GM18517 (cell line): ENCODE data around the gene MRPL2.
A peak's percentile ranks its signal among the peaks of the same experiment; 100 is the strongest.

Experiments
- ATAC-seq: cut with Tn5 transposase; IDR thresholded peaks from one replicate; pipeline ENCODE4 v1.9.1; 2021; ENCODE audit warnings: mild to moderate bottlenecking, moderate library complexity; ENCODE audit not compliant: unreplicated experiment

The MRPL2 gene

DNA sequence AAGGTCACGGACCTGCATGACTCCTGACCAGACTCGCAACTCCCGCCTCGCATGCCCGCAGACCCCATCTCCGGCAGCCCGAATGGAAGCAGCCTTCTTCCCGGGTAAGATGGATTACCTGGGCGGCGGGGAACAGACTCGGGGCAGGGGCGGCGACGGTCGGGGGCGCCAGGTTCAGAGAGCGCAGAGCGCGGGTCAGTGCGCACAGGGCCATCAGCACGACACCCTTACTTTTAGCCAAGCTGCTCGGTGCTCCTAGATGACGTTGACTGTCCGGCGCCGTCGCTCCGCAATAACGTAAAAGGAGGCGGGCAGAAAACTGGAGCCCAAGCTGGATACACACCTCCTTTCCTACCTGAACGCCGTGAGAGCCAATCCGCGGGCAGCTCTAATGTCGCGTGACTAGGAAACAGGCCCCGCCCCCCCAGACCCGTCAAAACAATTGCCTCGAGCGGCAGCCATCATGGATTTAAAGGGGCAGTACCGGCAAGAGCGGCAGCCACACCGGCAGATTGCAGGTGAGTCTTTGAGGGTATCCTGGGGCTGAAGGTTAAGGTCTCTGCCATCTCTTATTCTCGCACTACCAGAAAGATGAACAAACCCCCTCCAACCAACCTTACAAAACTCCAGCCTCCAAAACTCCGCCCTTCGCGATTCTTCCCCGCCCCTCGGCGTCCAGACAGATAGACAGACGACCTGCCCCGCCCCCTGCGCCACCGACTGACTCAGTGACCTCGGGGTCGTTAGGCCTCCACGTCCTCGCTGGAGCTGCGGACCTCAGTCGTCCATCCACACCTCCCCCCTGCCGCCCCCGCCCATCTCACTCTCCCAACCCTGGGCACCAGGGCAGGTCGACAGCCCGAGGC, at the start of gene MRPL2, which contains the start of gene KLC4:
MRPL2 (minus strand) TSS at position 267 of the 866 bp plus-strand sequence; CDS start at position 214, 53 bp downstream.
KLC4 (plus strand) TSS at position 464 of the 866 bp plus-strand sequence. CDS start 1,705 bp downstream, outside the sequence.
- ATAC-seq = peak; percentile 90

DNA sequence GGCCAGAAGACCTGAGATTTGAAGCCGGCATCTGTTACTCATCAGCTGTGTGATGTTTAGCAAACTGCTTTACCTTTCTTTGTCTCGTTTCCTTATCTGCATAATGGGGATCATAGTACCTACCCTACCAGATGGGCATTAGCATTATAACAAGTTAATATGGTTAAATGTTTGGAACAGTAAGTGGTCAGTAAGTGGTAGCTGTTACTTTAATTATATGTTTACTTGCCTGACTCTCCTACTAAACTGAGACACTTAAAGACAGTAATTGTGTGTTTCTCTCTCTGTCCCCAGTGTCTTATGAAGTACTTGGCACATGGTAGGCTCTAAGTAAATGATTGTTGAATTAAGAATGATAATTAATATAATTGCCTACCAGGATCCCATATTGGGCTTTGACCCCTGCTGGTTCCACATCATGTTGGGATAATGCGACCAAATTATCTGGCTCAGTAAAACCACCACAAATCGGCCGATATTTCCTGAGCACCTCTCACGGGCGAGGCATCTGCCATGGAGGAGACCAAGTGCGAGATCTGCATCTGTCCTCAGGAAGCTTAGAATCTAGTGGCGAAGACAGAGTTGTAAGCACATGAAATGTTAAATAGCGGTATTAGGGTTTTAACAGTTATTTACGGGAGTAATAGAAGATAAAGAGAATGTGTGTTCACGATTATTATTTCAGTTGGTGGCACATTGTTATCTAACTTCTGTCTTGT, 48.3 kb upstream of the MRPL2 start:
- ATAC-seq = no peak

DNA sequence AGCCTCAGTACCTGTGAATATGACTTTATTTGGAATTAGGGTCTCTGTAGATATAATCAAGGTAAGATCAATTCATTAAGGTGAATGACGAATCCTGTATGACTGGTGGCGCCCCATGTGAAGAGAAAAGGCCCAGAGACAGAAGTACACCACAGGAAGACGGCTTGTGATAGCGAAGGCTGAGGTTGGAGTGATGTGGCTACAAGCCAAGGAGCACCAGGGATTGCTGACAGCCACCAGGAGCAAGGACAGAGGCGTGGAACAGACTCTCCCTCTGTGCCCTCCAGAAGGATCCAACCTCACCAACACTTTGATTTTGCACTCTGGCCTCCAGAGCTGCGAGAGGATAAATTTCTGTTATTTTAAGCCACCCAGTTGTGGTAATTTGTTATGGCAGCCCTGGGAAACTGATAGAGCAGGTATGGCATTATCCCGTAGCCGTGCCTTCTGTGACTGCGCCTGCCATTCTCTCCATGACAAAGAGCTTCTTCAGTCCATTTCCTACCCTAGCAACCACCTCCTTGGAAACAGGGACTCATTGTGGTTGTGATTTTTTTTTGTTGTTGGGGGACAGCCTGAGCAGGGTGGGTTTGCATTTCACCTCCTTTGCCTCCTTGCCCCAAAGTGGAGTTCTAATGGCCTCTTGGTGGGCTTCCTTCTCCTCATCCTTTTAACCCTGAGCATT, 46.4 kb upstream of the MRPL2 start:
- ATAC-seq = no peak

DNA sequence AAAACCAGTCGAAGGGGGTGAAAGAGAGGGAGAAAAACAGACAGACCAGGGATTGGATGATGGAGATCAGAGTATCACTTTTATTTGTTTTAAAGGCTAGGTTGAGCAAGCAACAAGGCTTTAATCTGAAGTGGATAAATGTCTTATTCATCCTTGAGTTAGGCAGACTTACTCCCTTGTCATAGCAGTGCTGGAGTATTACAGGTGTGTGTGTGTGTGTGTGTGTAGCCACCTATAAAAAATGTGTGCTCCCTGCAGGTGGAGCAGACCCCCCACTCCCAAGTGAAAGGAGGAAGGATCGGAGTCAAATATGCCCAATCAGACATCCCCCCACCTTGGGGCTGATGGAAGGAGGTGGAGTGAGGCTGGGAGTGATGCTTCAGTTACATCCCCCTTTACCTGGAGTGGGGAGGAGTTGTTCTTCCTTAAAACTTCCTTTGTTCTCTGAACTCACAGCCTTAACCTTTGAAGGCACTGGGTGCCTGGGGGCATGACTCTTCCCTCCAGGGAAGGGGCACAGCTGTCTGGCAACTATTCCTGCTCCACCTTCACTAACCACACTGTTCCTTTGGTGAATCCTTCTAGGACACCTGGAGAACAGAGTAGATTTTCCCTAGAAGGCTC, 44.1 kb upstream of the MRPL2 start:
- no peak for ATAC-seq

DNA sequence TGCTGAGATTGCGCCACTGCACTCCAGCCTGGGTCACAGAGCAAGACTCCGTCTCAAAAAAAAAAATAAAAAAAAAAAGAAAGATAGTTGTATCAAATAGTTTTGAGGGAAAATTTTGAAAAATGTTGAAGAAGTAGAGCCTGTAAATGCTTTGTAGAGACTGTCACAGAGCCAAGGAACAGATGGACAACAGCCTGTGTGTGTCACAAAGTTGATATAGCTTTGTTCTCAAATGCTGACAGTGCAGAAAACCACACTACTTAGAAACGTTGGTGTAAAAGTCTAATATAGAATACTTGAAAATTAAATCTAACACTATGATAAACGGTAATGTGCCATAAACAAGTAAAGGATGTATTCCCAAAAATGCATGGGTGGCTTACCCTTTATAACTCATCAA, 42.3 kb upstream of the MRPL2 start:
- no peak for ATAC-seq

DNA sequence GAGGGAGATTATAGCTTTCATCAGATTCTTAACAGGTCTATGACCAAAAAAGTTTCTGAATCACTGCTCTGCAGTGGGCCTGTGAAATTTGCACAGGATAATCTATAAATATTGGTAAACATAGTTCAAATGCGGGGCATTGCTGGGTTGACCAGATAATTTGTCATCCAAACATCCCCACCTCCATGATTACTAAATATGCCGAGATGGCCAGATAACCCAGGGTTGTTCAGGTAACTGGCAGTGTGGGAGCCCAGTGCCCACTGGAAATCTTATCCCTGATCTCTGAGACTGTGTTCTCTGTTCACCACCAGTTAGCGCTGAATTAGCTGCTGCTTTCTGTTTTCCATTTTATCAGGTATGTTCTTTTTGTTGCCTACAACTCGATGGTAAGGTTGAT, 38.3 kb upstream of the MRPL2 start:
- ATAC-seq = no peak

DNA sequence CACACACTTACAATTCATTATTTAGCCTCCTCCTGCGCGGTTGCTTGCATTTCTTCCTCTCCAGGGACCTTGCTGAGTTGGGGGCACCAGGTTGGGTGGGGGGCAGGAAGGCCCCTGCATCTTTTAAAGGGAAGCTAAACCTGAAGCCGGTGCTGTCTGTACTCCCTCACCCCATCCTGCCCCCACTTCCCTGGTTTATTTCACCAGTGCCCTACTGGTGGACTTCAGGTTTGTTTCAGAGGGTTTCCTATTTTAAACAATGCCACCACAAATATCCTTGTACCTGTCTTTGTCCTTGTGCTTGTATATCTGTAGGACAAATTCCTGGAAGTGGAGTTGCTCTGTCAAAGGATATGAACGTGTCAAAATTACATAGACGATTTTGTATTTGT, 37.9 kb upstream of the MRPL2 start:
- no peak for ATAC-seq

DNA sequence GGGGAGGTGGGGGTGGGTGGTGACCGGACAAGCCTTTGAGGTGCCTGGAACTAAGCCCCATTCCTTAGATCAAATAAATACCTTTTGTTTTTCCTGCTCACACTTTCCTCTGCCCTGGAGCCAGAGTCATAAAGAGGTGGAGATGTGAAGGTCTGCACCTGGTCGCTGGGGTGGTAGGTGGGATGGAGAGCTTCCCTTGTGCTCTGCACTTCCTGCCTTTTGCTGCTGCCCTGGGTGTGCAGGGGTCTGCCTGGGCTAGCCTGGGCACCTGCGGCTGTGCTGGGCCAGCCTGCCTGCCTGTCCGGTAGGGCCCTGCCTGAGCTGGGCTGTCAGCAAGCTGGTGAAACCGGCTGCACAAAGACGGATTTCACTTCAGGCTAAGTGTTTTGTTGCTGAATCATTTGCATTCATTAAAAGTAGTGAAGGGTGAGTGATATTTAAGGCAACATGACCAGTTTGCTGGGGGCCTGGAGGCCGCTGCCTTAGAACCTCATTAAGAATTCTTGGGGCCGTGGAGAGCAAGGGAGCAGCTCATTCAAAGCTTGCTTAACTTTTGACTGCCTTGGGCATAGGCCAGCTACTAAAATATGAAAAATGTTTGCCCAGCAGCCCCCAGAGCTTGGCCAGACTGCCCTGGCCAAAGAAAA, 37.3 kb upstream of the MRPL2 start:
- no peak for ATAC-seq

DNA sequence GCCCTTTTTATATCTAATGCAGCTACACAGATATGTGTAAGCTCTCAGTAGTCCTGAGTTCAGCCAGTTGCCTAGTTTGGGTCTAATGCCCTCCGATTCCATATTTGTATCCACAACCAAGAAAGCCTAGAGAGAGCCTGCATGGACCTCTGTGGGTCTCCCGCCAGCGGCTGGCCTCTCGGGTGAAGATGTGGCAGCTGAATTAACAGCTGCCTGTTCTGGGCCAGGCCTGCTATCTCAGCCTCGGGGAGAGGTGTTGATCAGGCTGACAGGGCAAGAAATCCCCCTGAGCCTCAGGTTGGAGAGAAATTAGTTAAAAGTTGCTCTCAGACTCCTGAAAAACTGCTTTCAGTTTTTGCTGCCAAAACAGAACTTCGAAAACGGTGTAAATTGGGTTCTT, 36.7 kb upstream of the MRPL2 start:
- no peak for ATAC-seq

DNA sequence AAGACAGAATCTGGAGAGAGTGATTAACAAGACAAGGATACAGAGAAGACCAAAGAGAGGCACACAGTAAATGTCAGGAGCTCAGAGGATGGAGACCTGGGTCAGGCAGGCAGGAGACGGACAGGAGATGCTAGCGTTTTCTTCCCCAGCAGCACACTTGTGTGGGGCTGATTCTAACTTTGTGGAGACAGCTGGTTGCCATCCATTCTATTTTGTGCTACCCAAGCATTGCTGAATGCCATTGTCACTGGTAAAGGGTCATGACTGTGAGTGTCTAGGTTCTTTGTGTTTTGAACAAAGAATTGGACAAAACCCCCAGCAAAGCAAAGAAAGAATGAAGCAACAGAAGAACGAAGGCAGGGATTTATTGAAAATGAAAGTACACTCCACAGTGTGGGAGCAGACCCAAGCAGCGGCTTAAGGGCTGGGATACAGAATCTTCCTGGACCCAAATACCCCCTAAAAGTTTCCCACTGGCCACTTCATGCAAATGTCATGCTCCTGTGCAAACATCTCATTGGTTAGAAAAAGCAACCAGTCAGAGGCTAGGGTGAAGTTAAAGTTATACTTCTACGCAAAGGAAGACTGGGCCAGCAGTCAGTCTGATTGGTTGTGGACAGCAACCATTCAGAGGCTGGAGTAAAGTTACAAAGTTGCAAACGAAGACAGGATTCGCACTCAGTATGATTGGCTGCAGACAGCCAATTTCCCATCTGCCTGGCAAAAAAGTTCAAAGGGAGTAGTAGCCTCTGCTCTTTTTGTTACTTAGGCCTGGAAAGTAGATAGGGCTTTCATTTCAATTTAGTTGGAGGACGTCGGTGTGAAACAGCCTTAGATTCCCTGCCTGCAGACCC, 34.4 kb upstream of the MRPL2 start:
- no peak for ATAC-seq

DNA sequence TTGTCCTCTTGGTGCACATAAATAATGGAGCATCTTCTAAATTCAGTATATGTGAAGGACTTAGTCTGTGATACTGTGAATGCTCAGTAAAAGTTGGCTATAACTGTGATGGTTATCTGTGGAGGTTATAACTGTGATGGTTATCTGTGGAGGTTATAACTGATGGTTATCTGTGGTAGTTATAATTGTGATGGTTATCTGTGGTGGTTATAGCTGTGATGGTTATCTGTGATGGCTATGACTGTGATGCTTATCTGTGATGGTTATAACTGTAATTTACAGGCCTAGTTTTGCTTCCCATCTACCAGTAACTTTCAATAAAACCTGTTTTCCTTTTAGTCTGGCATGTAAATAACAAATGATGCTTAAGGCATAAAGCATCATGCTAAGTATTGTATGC, 33.4 kb upstream of the MRPL2 start:
- no peak for ATAC-seq

DNA sequence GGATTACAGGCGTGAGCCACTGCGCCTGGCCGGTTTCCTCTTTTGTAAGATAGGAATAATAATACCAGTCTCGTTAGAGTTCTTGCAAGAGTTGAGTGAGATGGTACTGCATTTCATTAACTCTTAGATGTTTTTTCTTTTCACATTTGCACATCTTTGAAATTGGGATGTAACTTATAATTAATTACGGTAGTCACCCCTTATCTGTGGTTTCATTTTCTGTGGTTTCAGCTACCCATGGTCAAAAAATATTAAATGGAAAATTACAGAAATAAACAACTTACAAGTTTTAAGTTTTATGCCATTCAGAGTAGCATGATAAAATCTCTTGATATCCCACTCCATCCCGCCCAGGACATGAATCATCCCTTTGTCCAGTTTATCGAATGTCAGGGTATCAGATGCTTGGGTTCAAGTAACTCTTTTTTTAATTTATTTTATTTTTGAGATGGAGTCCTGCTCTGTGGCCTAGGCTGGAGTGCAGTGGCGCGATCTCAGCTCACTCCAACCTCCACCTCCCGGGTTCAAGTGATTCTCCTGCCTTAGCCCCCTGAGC, 32.3 kb upstream of the MRPL2 start:
- no peak for ATAC-seq

DNA sequence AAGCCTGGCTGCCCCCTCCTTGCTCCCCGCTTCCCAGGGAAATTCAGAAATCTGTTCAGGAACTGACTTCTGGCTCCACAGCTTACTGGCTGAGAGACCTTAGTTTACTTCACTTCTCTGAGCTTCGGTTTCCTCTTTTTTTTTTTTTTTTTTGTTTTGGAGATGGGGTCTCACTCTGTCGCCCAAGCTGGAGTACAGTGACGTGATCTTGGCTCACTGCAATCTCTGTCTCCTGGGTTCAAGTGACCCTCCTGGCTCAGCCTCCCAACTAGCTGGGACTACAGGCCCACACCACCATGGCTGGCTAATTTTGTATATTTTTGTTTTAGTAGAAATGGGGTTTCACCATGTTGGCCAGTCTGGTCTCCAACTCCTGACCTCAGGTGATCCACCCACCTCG, 31.8 kb upstream of the MRPL2 start:
- ATAC-seq = no peak

DNA sequence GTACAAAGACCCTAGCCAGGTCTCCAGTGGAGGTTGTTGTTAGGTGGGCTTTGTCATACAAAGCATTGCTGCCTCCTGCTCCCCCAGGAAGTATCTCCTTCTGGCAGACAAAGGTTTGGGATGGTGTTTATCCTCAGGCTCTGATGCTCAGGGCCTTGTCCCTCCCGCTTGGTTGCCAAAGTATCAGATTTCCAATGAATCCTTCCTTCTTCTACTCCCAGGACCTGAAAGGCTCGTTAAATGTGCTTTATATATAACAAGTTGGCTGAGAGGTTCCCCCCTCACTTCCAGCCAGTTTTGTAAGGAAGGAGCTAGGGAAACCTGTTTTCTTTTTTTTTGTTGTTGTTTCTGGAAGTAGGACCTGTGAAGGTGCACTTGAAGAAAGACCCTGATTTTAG, 31.3 kb upstream of the MRPL2 start:
- no peak for ATAC-seq

DNA sequence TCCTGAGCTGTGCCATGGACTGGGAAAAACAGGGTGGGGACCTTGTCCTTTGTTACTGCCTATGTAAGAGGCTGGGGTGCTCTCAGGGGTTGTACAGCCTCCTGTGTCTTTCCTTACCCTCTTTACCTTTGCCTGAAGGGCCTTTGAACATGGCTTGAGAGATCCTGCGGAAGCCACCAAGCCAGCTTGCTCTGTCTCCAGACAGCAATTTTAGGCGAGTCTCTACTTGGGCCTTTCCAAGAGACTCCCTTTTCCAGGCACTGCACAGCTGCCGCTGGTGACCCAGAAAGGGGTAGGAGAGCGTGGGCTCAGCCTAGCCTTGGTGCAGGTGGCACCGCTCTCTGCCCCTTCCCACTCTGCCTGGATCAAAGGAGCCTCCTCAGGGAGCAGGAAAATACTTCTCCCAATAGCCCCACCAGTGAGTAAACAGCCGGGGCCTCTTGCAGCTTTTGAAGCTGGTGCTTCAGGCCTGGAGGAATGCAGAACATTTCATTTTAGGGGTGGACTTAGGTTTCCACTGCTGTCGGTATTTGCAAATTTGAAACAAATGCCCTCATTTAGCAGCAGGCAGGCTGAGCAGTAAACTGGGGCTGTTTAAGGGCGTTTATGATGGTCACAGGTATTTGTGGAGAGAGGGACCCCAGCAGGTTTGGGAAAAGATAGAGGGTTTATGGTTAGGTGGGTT, 30.8 kb upstream of the MRPL2 start:
- no peak for ATAC-seq

DNA sequence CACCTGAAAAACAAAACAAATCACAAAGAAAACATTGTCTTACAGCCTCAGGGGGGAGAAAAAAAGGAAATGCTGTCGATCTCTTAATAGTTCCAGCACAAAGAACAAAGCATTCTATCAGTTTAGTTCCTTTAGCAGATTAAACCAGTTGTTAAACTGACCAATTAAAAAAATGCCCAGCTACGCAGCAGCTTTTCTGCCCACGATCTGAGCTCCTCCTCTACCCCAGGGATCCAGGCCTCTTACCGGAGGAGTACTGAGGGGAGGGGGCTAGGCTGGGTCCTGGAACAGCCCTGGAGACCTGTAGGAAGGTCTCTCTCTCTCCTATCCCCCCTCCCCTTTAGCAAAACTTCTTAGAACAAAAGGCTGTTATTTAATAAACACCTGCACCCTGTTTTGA, 30.2 kb upstream of the MRPL2 start:
- ATAC-seq = no peak

DNA sequence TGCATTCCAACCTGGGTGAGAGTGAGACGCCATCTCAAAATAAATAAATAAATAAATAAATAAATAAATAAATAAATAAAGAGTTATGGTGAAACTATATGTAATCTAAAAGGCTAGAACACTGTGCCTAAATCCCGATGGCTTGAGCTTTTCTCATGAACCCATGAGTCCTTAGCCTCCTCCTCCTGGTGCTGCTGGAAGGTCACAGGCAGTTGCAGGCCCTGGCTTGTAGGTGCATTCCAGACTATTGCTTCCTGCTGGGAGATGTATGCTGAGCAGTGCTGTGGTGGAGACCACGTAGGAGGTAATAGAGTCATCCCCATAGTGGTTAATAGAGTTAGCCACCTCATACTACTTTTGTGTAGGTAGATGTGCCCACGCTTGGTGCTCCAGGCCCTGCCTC, 29.4 kb upstream of the MRPL2 start:
- ATAC-seq = no peak

DNA sequence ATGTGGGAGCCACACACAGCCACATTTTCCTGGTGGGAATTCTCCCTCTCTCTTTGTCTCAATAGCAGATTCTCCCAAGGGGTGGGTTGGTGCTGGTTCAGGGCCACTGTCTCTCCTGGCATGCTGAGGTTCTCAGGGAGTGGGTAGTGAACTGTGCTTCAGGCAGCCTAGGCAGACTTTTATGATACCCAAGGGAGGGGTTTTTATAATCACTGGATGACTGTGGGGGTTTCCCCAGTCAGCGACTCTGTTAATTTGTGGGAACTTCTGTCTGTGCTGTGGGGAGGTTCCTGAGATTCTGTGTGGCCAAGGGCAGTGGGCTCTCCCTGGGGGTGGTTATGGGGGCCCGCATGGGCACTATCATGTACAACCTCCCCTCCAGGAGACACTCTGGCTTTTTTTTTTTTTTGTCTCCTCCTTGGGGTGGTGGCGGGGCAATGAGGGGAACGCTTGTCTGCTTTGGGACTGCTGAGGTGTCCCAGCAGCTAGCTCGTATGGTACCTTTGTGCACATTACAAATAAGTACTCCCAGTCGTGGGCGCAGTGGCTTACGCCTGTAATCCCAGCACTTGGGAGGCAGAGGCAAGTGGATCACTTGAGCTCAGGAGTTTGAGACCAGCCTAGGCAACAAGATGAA, 26.9 kb upstream of the MRPL2 start:
- ATAC-seq = no peak
